ENCODE results near the gene PNRC2. TPM values are rescaled to one million over a fixed set of nuclear protein-coding genes. Genes with fewer than 3 reads are reported as not detected.
"Not testable (repeated sequence)": the region's sequence is repeated elsewhere in the genome, so short reads cannot be mapped to it uniquely, and the experiment has no call there.

Gene PNRC2
- total and polyA plus RNA-seq, 4 experiments from 2014 or later = 127 to 160 (median 148) TPM

GRCh38 chr1:23989263-23989662, 29.6 kb downstream of the PNRC2 start:
- H3K9me3 ChIP-seq (ENCODE audit: control insufficient read depth in 1 of 2, low read length in 2 of 2) = no peaks in the 10 kb centered on the region
- peak overlapping the region in 2 of 7 donors; percentile 48 to 66 for H3K27ac Mint-ChIP-seq
- H3K36me3 ChIP-seq (ENCODE audit: insufficient read depth, low read length) = no peaks in the 10 kb centered on the region
- intact Hi-C loops (cut with micrococcal nuclease) = no loop called here
- no peak for DNase-seq
- CTCF ChIA-PET (ENCODE audit: partially characterized antibody) = interaction anchor here (0.6 to 1.2 kb wide), 2 partner anchors 46 to 81 kb away, joined by 3 to 4 read pairs; no protein-coding TSS in a partner anchor
- H3K27ac ChIP-seq (ENCODE audit: low read depth, low read length) = no peak overlapping the region
- POLR2A ChIA-PET (ENCODE audit: partially characterized antibody) = interaction anchor here (1.5 kb wide), 1 partner anchor 9 kb away, joined by 6 read pairs; the partner anchor contains the start of gene SRSF10
- H3K9me3 Mint-ChIP-seq = no peaks in the 10 kb centered on the region
- no peaks in the 10 kb centered on the region for H3K4me1 ChIP-seq (ENCODE audit: insufficient read depth, low read length)
- H3K4me1 Mint-ChIP-seq = peaks cover 2 to 6% (median 6%) of the 10 kb centered on the region in 4 donors
- no peak overlapping the region for H3K4me3 ChIP-seq (ENCODE audit: low read length in 2 of 2)
- no peaks in the 10 kb centered on the region for H3K36me3 Mint-ChIP-seq
- H3K27me3 ChIP-seq (ENCODE audit: insufficient read depth, low read length) = no peaks in the 10 kb centered on the region
- no peaks in the 10 kb centered on the region for H3K27me3 Mint-ChIP-seq
- peak overlapping the region in 1 of 8 donors; percentile 31 for H3K4me3 Mint-ChIP-seq

DNA sequence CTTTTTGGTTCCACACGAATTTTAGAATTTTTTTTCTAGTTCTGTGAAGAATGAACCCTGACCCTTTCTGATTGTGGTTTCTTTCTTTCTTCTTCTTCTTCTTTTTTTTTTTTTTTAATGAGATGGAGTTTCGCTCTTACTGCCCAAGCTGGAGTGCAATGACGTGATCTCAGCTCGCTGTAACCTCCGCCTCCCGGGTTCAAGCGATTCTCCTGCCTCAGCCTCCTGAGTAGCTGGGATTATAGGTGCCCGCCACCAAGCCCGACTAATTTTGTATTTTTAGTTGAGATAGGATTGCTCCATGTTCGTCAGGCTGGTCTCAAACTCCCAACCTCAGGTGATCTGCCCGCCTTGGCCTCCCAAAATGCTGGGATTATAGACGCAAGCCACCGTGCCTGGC, 32.4 kb downstream of the PNRC2 start:
- CTCF ChIA-PET (ENCODE audit: partially characterized antibody); H3K27ac Mint-ChIP-seq; H3K4me3 ChIP-seq (ENCODE audit: low read length in 2 of 2); POLR2A ChIA-PET (ENCODE audit: partially characterized antibody); H3K4me3 Mint-ChIP-seq; intact Hi-C loops (cut with micrococcal nuclease); H3K27ac ChIP-seq (ENCODE audit: low read depth, low read length); DNase-seq; H3K9me3 Mint-ChIP-seq; H3K36me3 Mint-ChIP-seq; H3K4me1 Mint-ChIP-seq; H3K9me3 ChIP-seq (ENCODE audit: control insufficient read depth in 1 of 2, low read length in 2 of 2); H3K36me3 ChIP-seq (ENCODE audit: insufficient read depth, low read length); H3K4me1 ChIP-seq (ENCODE audit: insufficient read depth, low read length); H3K27me3 Mint-ChIP-seq; H3K27me3 ChIP-seq (ENCODE audit: insufficient read depth, low read length): not testable (repeated sequence)

DNA sequence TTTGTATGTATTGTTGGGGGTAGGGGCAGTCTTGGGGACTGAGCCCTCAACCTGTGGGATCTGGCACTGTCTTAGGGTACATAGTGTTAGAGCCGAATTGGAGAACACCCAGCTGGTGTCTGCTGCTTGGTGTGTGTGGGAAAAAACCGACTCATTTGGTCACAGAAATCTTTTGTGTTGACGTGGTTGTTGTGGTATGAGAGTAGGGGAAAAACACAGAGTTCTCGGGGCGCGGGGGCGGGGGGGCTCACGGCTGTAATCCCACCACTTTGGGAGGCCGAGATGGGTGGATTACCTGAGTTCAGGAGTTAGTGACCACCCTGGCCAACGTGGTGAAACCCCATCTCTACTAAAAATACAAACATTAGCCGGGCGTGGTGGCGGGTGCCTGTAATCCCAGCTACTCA, 35.8 kb downstream of the PNRC2 start:
- POLR2A ChIA-PET (ENCODE audit: partially characterized antibody) = no interaction called here
- no peak overlapping the region for H3K4me3 Mint-ChIP-seq
- CTCF ChIA-PET (ENCODE audit: partially characterized antibody) = no interaction called here

DNA sequence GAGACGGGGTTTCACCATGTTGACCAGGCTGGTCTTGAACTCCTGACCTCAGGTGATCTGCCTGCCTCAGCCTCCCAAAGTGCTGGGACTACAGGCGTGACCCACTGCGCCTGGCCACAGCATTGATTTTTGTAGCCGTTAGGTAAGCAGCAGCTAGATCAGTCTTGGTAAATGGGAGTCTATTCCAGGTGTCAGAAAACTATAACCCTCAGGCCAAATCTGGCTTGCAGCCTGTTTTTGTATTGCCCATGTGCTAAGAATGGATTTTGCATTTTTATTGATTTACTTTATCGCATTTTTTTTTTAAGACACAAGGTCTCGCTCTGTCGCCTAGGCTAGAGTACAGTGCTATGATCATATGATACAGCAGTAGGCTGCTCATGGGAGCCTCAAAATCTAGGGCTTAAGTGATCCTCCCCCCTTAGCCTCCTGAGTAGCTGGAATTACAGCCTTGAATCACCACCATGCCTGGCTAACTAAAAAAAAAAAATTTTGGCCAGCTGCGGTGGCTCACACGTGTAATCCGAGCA, 37.1 kb downstream of the PNRC2 start:
- Mint-ChIP-seq H3K4me1 (peaks cover 0 to 2% (median 0%) of the 10 kb centered on the region in 4 donors), H3K4me3 (no peak overlapping the region), H3K36me3 (no peaks in the 10 kb centered on the region), H3K27ac (no peak overlapping the region), H3K27me3 (peaks cover 2 to 3% of the 10 kb centered on the region in 2 donors), H3K9me3 (no peaks in the 10 kb centered on the region)
- DNase-seq = no peak
- H3K27me3 ChIP-seq (ENCODE audit: insufficient read depth, low read length) = no peaks in the 10 kb centered on the region
- H3K9me3 ChIP-seq (ENCODE audit: control insufficient read depth in 1 of 2, low read length in 2 of 2) = no peaks in the 10 kb centered on the region
- no peak overlapping the region for H3K27ac ChIP-seq (ENCODE audit: low read depth, low read length)
- H3K4me1 ChIP-seq (ENCODE audit: insufficient read depth, low read length) = no peaks in the 10 kb centered on the region
- CTCF ChIA-PET (ENCODE audit: partially characterized antibody) = no interaction called here
- H3K36me3 ChIP-seq (ENCODE audit: insufficient read depth, low read length) = no peaks in the 10 kb centered on the region
- intact Hi-C loops (cut with micrococcal nuclease) = no loop called here
- POLR2A ChIA-PET (ENCODE audit: partially characterized antibody) = no interaction called here
- H3K4me3 ChIP-seq (ENCODE audit: low read length in 2 of 2) = no peak overlapping the region

More for the DNA sequence above, 35.8 kb downstream of the PNRC2 start:
- intact Hi-C loops (cut with micrococcal nuclease) = no loop called here
- no peaks in the 10 kb centered on the region for H3K36me3 ChIP-seq (ENCODE audit: insufficient read depth, low read length)
- no peaks in the 10 kb centered on the region for H3K9me3 Mint-ChIP-seq
- no peaks in the 10 kb centered on the region for H3K9me3 ChIP-seq (ENCODE audit: control insufficient read depth in 1 of 2, low read length in 2 of 2)
- H3K4me3 ChIP-seq (ENCODE audit: low read length in 2 of 2) = no peak overlapping the region
- peaks cover 0 to 2% (median 0%) of the 10 kb centered on the region in 4 donors for H3K4me1 Mint-ChIP-seq
- peak overlapping the region in 1 of 7 donors; percentile 29 for H3K27ac Mint-ChIP-seq
- no peaks in the 10 kb centered on the region for H3K36me3 Mint-ChIP-seq
- no peak overlapping the region for H3K27ac ChIP-seq (ENCODE audit: low read depth, low read length)
- no peaks in the 10 kb centered on the region for H3K27me3 ChIP-seq (ENCODE audit: insufficient read depth, low read length)
- H3K4me1 ChIP-seq (ENCODE audit: insufficient read depth, low read length) = no peaks in the 10 kb centered on the region
- H3K27me3 Mint-ChIP-seq = peaks cover 2 to 3% of the 10 kb centered on the region in 2 donors
- DNase-seq = no peak

DNA sequence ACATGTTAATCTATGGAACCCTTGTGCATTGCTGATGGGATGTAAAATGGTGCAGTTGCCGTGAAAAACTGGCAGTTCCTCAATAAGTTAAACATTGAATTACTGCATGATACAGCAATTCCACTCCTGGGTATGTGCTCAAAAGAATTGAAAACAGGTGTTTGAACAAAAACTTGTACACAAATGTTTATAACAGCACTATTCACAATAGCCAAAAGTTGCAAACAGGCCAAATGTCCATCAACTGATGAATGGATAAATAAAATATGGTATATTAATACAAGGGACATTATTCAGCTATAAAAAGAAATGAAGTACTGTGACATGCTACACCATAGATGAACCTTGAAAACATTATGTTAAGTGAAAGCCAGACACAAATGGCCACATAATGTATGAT, 38.2 kb downstream of the PNRC2 start:
- H3K27ac Mint-ChIP-seq = no peak overlapping the region
- Histone ChIP-seq H3K9me3 (ENCODE audit: control insufficient read depth in 1 of 2, low read length in 2 of 2) (no peaks in the 10 kb centered on the region), H3K4me3 (ENCODE audit: low read length in 2 of 2) (no peak overlapping the region), H3K36me3 (ENCODE audit: insufficient read depth, low read length) (no peaks in the 10 kb centered on the region), H3K27me3 (ENCODE audit: insufficient read depth, low read length) (no peaks in the 10 kb centered on the region), H3K4me1 (ENCODE audit: insufficient read depth, low read length) (no peaks in the 10 kb centered on the region), H3K27ac (ENCODE audit: low read depth, low read length) (no peak overlapping the region)
- no peak for DNase-seq
- H3K27me3 Mint-ChIP-seq = peaks cover 4% of the 10 kb centered on the region in 2 donors
- H3K9me3 Mint-ChIP-seq = no peaks in the 10 kb centered on the region
- no peak overlapping the region for H3K4me3 Mint-ChIP-seq
- intact Hi-C loops (cut with micrococcal nuclease) = no loop called here
- H3K4me1 Mint-ChIP-seq = peaks cover 0 to 2% (median 0%) of the 10 kb centered on the region in 4 donors
- POLR2A ChIA-PET (ENCODE audit: partially characterized antibody) = no interaction called here
- CTCF ChIA-PET (ENCODE audit: partially characterized antibody) = no interaction called here
- no peaks in the 10 kb centered on the region for H3K36me3 Mint-ChIP-seq

DNA sequence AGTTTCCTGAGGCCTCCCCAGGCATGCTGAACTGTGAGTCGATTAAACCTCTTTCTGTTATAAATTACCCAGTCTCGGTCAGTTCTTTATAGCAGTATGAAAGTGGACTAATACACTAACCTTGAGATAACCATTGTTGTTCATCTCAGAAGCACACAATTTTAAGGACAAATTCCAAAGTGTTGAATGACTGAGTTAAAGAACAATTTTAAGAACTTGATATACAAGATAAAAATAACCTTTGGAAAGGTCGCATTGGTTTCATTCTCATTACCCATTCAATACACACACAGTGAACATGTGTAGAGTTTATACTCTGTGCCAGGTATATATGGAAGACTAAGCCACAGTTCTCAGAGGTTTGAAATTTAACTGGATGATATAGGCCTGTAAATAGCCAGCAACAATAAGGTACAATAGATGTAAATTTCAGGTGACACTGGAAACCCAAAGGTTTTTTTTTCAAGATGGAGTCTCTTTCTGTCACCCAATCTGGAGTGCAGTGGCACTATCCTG, 39.6 kb downstream of the PNRC2 start:
- H3K9me3 ChIP-seq (ENCODE audit: control insufficient read depth in 1 of 2, low read length in 2 of 2) = no peaks in the 10 kb centered on the region
- Mint-ChIP-seq H3K36me3 (no peaks in the 10 kb centered on the region), H3K27me3 (peaks cover 8 to 9% of the 10 kb centered on the region in 2 donors), H3K9me3 (no peaks in the 10 kb centered on the region), H3K27ac (no peak overlapping the region), H3K4me1 (peaks cover 0 to 3% (median under 1%) of the 10 kb centered on the region in 4 donors), H3K4me3 (no peak overlapping the region)
- H3K4me1 ChIP-seq (ENCODE audit: insufficient read depth, low read length) = no peaks in the 10 kb centered on the region
- CTCF ChIA-PET (ENCODE audit: partially characterized antibody) = no interaction called here
- H3K27ac ChIP-seq (ENCODE audit: low read depth, low read length) = no peak overlapping the region
- H3K27me3 ChIP-seq (ENCODE audit: insufficient read depth, low read length) = no peaks in the 10 kb centered on the region
- no peak overlapping the region for H3K4me3 ChIP-seq (ENCODE audit: low read length in 2 of 2)
- H3K36me3 ChIP-seq (ENCODE audit: insufficient read depth, low read length) = no peaks in the 10 kb centered on the region
- intact Hi-C loops (cut with micrococcal nuclease) = no loop called here
- no peak for DNase-seq
- POLR2A ChIA-PET (ENCODE audit: partially characterized antibody) = no interaction called here

DNA sequence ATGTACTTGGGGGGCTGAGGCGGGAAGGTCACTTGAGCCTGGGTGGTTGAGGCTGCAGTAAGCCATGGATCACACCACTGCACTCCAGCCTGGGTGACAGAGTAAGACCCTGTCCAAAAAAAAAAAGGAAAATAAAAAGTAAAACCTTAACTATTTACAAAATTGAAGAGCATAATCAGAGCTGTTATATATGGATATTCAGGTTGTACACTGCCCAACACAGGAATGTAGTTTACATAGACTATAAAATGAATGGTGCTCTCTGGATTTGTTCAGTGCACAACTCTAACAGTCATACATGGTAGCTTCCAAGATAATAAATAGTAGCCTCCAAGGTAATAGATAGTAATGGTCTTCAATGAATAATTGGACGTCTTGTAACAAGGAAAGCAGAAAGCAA, 43.1 kb downstream of the PNRC2 start:
- Mint-ChIP-seq H3K4me1 (peaks cover 0 to 3% (median under 1%) of the 10 kb centered on the region in 4 donors), H3K27ac (no peak overlapping the region), H3K4me3 (no peak overlapping the region), H3K27me3 (peaks cover 9 to 10% of the 10 kb centered on the region in 2 donors), H3K36me3 (no peaks in the 10 kb centered on the region), H3K9me3 (peaks cover 0 to 3% (median 0%) of the 10 kb centered on the region in 8 donors)
- Histone ChIP-seq H3K9me3 (ENCODE audit: control insufficient read depth in 1 of 2, low read length in 2 of 2) (no peaks in the 10 kb centered on the region), H3K4me1 (ENCODE audit: insufficient read depth, low read length) (no peaks in the 10 kb centered on the region), H3K27ac (ENCODE audit: low read depth, low read length) (no peak overlapping the region), H3K36me3 (ENCODE audit: insufficient read depth, low read length) (no peaks in the 10 kb centered on the region), H3K4me3 (ENCODE audit: low read length in 2 of 2) (no peak overlapping the region), H3K27me3 (ENCODE audit: insufficient read depth, low read length) (no peaks in the 10 kb centered on the region)
- POLR2A ChIA-PET (ENCODE audit: partially characterized antibody) = no interaction called here
- DNase-seq = no peak
- CTCF ChIA-PET (ENCODE audit: partially characterized antibody) = interaction anchor here (0.7 kb wide), 1 partner anchor 388 kb away, joined by 3 read pairs; no protein-coding TSS in a partner anchor
- intact Hi-C loops (cut with micrococcal nuclease) = no loop called here

All from CD4-positive, alpha-beta memory T cell (primary cell).